ENCODE measurements around the gene BCAR1.
"Not testable (repeated sequence)": the region's sequence is repeated elsewhere in the genome, so short reads cannot be mapped to it uniquely, and the experiment has no call there.

BCAR1 gene

GRCh38 chr16:75209514-75209913, 41.9 kb downstream of the BCAR1 start:
- H3K36me3 ChIP-seq (ENCODE audit: control insufficient read depth, insufficient read depth, low read length); H3K27ac ChIP-seq (ENCODE audit: insufficient read depth, low read length, poor library complexity, severe bottlenecking); H3K27me3 ChIP-seq (replicated peaks; ENCODE audit: control insufficient read depth, insufficient read depth, low read length, poor library complexity, severe bottlenecking); DNase-seq; H3K4me3 ChIP-seq (ENCODE audit: insufficient read depth, low read depth, low read length, poor library complexity, severe bottlenecking); H3K9me3 ChIP-seq (ENCODE audit: control insufficient read depth, low read length); H3K4me1 ChIP-seq (ENCODE audit: control insufficient read depth, insufficient read depth, low read length, poor library complexity, severe bottlenecking): not testable (repeated sequence)

GRCh38 chr16:75208861-75209505, 42.4 kb downstream of the BCAR1 start:
- no peak for DNase-seq
- Histone ChIP-seq H3K4me1 (ENCODE audit: control insufficient read depth, insufficient read depth, low read length, poor library complexity, severe bottlenecking) (no peaks in the 10 kb centered on the region), H3K9me3 (ENCODE audit: control insufficient read depth, low read length) (no peaks in the 10 kb centered on the region), H3K36me3 (ENCODE audit: control insufficient read depth, insufficient read depth, low read length) (no peaks in the 10 kb centered on the region), H3K4me3 (ENCODE audit: insufficient read depth, low read depth, low read length, poor library complexity, severe bottlenecking) (no peak overlapping the region), H3K27ac (ENCODE audit: insufficient read depth, low read length, poor library complexity, severe bottlenecking) (no peak overlapping the region), H3K27me3 (replicated peaks; ENCODE audit: control insufficient read depth, insufficient read depth, low read length, poor library complexity, severe bottlenecking) (no peaks in the 10 kb centered on the region)

GRCh38 chr16:75208242-75208825, 43.1 kb downstream of the BCAR1 start:
- no peak overlapping the region for H3K27ac ChIP-seq (ENCODE audit: insufficient read depth, low read length, poor library complexity, severe bottlenecking)
- no peak overlapping the region for H3K4me3 ChIP-seq (ENCODE audit: insufficient read depth, low read depth, low read length, poor library complexity, severe bottlenecking)
- H3K4me1 ChIP-seq (ENCODE audit: control insufficient read depth, insufficient read depth, low read length, poor library complexity, severe bottlenecking) = no peaks in the 10 kb centered on the region
- no peaks in the 10 kb centered on the region for H3K27me3 ChIP-seq (replicated peaks; ENCODE audit: control insufficient read depth, insufficient read depth, low read length, poor library complexity, severe bottlenecking)
- no peaks in the 10 kb centered on the region for H3K36me3 ChIP-seq (ENCODE audit: control insufficient read depth, insufficient read depth, low read length)
- H3K9me3 ChIP-seq (ENCODE audit: control insufficient read depth, low read length) = no peaks in the 10 kb centered on the region
- no peak for DNase-seq

DNA sequence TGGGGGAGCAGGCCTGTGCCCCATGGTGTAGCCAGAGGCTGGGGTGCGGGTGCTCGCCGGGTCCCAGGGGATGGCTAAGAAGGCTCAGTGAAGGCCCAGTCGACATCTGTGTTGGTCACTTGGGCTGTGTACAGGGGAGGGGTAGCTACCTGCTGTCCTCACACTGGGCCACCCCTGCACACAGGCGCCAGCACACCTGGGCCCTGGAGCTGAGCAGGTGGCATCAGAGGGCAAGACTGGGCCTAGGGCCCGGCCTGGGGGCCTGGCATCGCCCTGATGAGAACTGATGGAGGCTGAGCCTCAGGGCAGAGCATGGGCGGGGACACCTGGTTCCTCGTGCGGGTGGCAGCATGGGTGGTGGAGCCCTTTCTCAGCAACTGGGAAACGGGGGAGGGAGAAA, 43.6 kb downstream of the BCAR1 start:
- no peak overlapping the region for H3K4me3 ChIP-seq (ENCODE audit: insufficient read depth, low read depth, low read length, poor library complexity, severe bottlenecking)
- no peaks in the 10 kb centered on the region for H3K36me3 ChIP-seq (ENCODE audit: control insufficient read depth, insufficient read depth, low read length)
- no peak for DNase-seq
- H3K9me3 ChIP-seq (ENCODE audit: control insufficient read depth, low read length) = no peaks in the 10 kb centered on the region
- H3K4me1 ChIP-seq (ENCODE audit: control insufficient read depth, insufficient read depth, low read length, poor library complexity, severe bottlenecking) = no peaks in the 10 kb centered on the region
- no peaks in the 10 kb centered on the region for H3K27me3 ChIP-seq (replicated peaks; ENCODE audit: control insufficient read depth, insufficient read depth, low read length, poor library complexity, severe bottlenecking)
- H3K27ac ChIP-seq (ENCODE audit: insufficient read depth, low read length, poor library complexity, severe bottlenecking) = no peak overlapping the region

- no peaks in the 10 kb centered on the region for H3K9me3 ChIP-seq (ENCODE audit: control insufficient read depth, low read length)
- no peaks in the 10 kb centered on the region for H3K27me3 ChIP-seq (replicated peaks; ENCODE audit: control insufficient read depth, insufficient read depth, low read length, poor library complexity, severe bottlenecking)
- no peak for DNase-seq
- no peak within 1 kb of the TSS for H3K4me3 ChIP-seq (ENCODE audit: insufficient read depth, low read depth, low read length, poor library complexity, severe bottlenecking)
- no peak within 1 kb of the TSS for H3K27ac ChIP-seq (ENCODE audit: insufficient read depth, low read length, poor library complexity, severe bottlenecking)
- no peaks in the 10 kb centered on the region for H3K36me3 ChIP-seq (ENCODE audit: control insufficient read depth, insufficient read depth, low read length)
- H3K4me1 ChIP-seq (ENCODE audit: control insufficient read depth, insufficient read depth, low read length, poor library complexity, severe bottlenecking) = no peaks in the 10 kb centered on the region
Observed at GRCh38 chr16:75206749-75207451, 44.5 kb downstream of the BCAR1 start, which contains the start of gene CTRB2. CTRB2 (minus strand) TSS chr16:75207161; CDS start chr16:75207141, 20 bp downstream.

DNA sequence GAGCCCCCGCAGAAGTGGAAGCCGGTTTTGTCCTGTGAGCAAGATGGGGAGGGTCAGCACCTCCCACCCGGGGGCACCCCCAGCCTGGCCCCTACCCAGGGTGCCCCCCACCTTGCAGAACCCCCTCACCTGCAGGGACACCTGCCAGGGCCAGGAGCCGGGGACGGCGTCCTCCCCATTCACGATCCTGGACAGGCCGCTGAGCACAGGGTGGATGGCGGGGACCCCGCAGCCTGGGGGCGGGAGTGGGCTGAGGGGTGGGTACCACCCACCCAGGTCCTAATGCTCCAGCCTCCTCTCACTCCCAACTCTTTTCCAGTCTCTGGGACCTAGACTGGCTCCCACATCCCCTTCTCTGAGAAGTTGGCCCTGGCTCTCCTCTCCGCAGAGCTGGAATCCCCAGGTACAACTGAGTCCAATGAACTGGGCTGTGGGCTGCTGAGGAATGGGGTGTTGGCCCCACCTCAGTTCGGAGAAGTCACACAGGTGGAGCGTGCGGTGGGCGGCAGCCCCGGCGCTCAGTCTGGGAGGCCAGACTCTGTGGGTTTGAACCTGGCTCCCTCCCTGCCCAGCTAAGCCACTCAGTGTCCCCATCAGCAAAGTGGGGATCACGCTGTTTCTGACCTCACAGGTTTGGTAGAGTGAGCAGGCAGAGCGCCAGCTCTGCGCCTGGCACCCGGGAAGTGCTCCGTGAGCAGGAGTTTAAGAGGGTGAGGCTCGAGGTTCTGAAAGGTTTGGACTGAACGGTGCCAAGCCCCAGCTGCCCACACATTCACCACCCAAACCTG, 45.3 kb downstream of the BCAR1 start:
- not testable (repeated sequence) for H3K27ac ChIP-seq (ENCODE audit: insufficient read depth, low read length, poor library complexity, severe bottlenecking); H3K36me3 ChIP-seq (ENCODE audit: control insufficient read depth, insufficient read depth, low read length); H3K4me3 ChIP-seq (ENCODE audit: insufficient read depth, low read depth, low read length, poor library complexity, severe bottlenecking); H3K9me3 ChIP-seq (ENCODE audit: control insufficient read depth, low read length); DNase-seq; H3K27me3 ChIP-seq (replicated peaks; ENCODE audit: control insufficient read depth, insufficient read depth, low read length, poor library complexity, severe bottlenecking); H3K4me1 ChIP-seq (ENCODE audit: control insufficient read depth, insufficient read depth, low read length, poor library complexity, severe bottlenecking)

DNA sequence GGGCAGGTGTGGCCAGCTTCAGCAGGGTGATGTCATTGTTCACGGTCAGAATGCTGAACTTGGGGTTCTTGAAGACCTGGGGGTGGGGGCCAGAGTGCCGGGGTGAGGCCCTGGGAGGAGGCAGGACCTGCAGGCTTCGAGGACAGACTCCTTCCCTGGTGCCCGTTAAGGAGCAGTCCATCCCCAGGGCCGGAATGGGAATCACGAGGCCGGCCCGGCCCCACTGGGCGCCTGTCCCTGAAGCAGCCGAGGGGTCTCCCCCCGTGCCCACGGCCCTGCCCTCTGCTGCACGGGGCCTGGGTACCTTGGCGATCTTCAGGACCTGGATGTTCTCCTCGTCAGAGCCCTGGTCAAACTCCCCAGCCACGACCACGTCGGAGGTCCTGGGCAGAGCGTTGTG, 46.0 kb downstream of the BCAR1 start:
- H3K27me3 ChIP-seq (replicated peaks; ENCODE audit: control insufficient read depth, insufficient read depth, low read length, poor library complexity, severe bottlenecking); H3K36me3 ChIP-seq (ENCODE audit: control insufficient read depth, insufficient read depth, low read length); H3K4me1 ChIP-seq (ENCODE audit: control insufficient read depth, insufficient read depth, low read length, poor library complexity, severe bottlenecking); H3K9me3 ChIP-seq (ENCODE audit: control insufficient read depth, low read length); H3K4me3 ChIP-seq (ENCODE audit: insufficient read depth, low read depth, low read length, poor library complexity, severe bottlenecking); H3K27ac ChIP-seq (ENCODE audit: insufficient read depth, low read length, poor library complexity, severe bottlenecking); DNase-seq: not testable (repeated sequence)

DNA sequence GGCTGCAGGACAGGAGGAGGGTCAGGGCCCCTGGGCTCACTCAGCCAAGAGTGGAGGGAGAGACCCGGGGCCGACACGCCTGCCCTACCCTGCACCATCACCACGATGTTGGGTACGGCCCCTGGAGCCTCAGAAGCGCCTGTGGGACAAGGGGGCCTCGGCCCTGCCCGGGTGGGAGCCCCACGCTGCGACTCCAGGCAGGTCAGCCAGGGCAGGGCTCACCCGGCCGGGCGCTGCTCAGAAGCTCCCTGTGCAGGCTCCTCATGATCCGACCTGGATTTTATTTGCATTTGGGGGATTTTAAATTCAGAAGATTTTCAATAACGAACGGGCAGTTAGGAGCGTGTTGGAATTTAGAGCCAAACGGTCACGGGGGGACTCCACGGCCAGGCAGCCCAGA, 46.5 kb downstream of the BCAR1 start:
- H3K4me3 ChIP-seq (ENCODE audit: insufficient read depth, low read depth, low read length, poor library complexity, severe bottlenecking); H3K9me3 ChIP-seq (ENCODE audit: control insufficient read depth, low read length); H3K27me3 ChIP-seq (replicated peaks; ENCODE audit: control insufficient read depth, insufficient read depth, low read length, poor library complexity, severe bottlenecking); DNase-seq; H3K4me1 ChIP-seq (ENCODE audit: control insufficient read depth, insufficient read depth, low read length, poor library complexity, severe bottlenecking); H3K27ac ChIP-seq (ENCODE audit: insufficient read depth, low read length, poor library complexity, severe bottlenecking); H3K36me3 ChIP-seq (ENCODE audit: control insufficient read depth, insufficient read depth, low read length): not testable (repeated sequence)

DNA sequence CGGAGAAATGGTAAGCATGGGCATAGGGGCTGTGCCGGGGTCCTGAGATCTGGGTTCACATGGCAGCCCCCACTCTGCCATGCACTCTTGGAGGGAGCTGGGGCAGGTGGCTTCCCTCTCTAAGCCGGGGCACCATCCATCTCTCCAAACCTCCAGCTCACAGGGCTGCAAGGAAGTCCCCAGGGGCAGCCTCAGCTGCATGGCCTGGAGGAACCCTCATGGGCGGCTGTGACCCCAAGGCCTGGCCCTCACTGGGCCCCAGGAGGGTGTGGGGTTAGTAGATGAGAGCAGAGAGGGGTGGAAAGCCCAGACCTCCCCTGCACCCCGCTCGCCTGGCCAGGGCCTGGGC, 47.0 kb downstream of the BCAR1 start:
- no peak overlapping the region for H3K4me3 ChIP-seq (ENCODE audit: insufficient read depth, low read depth, low read length, poor library complexity, severe bottlenecking)

More for the DNA sequence above, 47.0 kb downstream of the BCAR1 start:
- Histone ChIP-seq H3K27me3 (replicated peaks; ENCODE audit: control insufficient read depth, insufficient read depth, low read length, poor library complexity, severe bottlenecking) (no peaks in the 10 kb centered on the region), H3K9me3 (ENCODE audit: control insufficient read depth, low read length) (no peaks in the 10 kb centered on the region), H3K36me3 (ENCODE audit: control insufficient read depth, insufficient read depth, low read length) (no peaks in the 10 kb centered on the region), H3K27ac (ENCODE audit: insufficient read depth, low read length, poor library complexity, severe bottlenecking) (no peak overlapping the region), H3K4me1 (ENCODE audit: control insufficient read depth, insufficient read depth, low read length, poor library complexity, severe bottlenecking) (peaks cover 5% of the 10 kb centered on the region)
- DNase-seq = no peak
